Heart left ventricle (tissue), 13 donors: ENCODE measurements around the gene SALL1.

Experiments used
- CTCF ChIP-seq, 12 donors: fragments of 200-600 bp; sonication (generic) in 4 of 12; IDR thresholded peaks; one replicate each; pipeline versions ENCODE4 v1.5.0 to v1.8.0; 2018 to 2022; ENCODE audit warnings: antibody characterized with exemption in 12 of 12, mild to moderate bottlenecking in 5 of 12
- POLR2A ChIP-seq, 2 donors: fragments of 450-650 bp; IDR thresholded peaks; one replicate each; pipeline ENCODE4 v1.6.1; 2017; ENCODE audit warnings: antibody characterized with exemption in 2 of 2, mild to moderate bottlenecking in 2 of 2, moderate library complexity in 2 of 2
- donor health status: ischemic (EF 13 %, LVEDD 7.1; RV severe dilation, severe dysfunction).
- donor health status: DM: no; HTN: yes; CAD: no.
- donor health status: DM: no; HTN: no; CAD: no.
- donor health status: ischemic (EF 25% LVEDD 6.9; RV normal size, moderate dysfunction).
- donor health status: ischemic (EF 25% LVEDD 5.7; RV mildly dilated, moderate dysfunction).
- donor health status: ischemic (EF 35%, LVEDD 5.7; RV mildly dilated, moderate dysfunction).
- donor health status: nonischemic (EF 11% LVEDD 7.7; RV severe dilation, severe dysfunction).
- donor health status: DM: yes; HTN: yes; CAD: no.
- donor health status: PGD.
- donor health status: ischemic (EF 29% LVEDD 5.4; RV normal size, mild dysfunction).
- donor health status: nonischemic (EF 23%, LVEDD 6.1; RV moderate dilation, normal function).

- TF ChIP-seq CTCF (IDR thresholded peaks at IDR 0.05) (no peak), POLR2A (IDR thresholded peaks at IDR 0.05) (no peak)
These were observed 34.7 kb downstream of the SALL1 start for GRCh38 chr16:51116353-51116752.
